Activated effector memory CD4-positive, alpha-beta T cell treated with anti-CD3 and anti-CD28 coated beads, Interleukin-2, amount 50 U/mL, for 16 hours (primary cell): ENCODE data around the gene HPRT1.

Experiments used
- DNase-seq: peaks from one replicate; pipeline ENCODE4 v3.0.0-alpha.2; 2020

HPRT1 gene

GRCh38 chrX:134544513-134545151, 84.7 kb downstream of the HPRT1 start:
- DNase-seq: no peak

DNA sequence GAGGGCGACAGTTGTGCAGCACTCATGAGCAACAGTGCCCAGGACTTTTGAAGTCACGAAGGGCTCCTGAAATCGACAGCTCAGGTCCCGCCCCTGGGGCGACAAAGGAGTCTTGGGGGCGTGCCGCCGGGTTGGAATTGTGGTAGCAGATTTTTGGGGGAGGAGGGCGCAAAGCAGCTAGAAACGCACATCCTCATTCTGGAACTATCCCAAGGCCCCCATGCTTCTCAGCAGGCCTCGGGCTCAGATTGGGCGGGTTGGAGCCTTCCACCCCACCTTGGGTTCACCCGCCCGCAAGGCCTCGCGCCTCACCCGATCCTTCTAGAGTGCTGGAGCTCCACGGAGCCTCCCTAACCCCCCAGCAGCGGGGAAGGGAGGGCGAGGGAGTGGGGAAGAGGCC, 85.5 kb downstream of the HPRT1 start:
- DNase-seq: no peak

- DNase-seq: no peak
These were observed 86.2 kb downstream of the HPRT1 start for GRCh38 chrX:134546187-134546586.

DNA sequence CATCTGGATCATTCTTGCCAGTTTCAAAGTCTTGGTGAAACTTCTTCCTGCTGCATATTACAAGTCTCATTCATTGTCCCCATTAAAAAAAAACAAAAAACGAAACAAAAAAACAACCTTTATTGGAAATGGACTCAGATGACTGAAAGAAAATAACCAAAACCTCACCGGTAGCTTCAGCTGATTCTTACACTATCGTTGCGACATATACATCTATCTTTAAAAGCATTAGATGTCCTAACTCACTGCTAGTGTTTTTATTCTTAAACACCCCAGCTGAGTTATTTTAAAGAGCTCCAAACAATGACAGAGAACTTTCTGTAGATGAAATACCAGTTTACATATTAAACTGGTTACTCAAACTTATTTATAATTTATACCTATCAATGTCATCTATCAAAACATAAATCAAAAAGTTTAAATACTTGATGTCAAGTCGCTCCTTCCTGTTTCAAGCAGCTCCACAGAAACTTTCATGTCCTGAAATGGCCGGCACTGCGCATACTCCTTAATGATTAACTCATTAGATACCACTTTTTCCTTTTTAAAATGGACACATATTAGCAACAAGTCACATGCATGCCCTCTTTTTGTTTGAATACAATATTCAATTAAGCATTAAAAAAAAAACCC, 87.2 kb downstream of the HPRT1 start:
- DNase-seq: no peak

- DNase-seq: no peak
These were observed 88.6 kb downstream of the HPRT1 start for GRCh38 chrX:134548257-134549201.
